ENCODE data around the gene BHMT.

BHMT gene, protein sequence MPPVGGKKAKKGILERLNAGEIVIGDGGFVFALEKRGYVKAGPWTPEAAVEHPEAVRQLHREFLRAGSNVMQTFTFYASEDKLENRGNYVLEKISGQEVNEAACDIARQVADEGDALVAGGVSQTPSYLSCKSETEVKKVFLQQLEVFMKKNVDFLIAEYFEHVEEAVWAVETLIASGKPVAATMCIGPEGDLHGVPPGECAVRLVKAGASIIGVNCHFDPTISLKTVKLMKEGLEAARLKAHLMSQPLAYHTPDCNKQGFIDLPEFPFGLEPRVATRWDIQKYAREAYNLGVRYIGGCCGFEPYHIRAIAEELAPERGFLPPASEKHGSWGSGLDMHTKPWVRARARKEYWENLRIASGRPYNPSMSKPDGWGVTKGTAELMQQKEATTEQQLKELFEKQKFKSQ

DNA sequence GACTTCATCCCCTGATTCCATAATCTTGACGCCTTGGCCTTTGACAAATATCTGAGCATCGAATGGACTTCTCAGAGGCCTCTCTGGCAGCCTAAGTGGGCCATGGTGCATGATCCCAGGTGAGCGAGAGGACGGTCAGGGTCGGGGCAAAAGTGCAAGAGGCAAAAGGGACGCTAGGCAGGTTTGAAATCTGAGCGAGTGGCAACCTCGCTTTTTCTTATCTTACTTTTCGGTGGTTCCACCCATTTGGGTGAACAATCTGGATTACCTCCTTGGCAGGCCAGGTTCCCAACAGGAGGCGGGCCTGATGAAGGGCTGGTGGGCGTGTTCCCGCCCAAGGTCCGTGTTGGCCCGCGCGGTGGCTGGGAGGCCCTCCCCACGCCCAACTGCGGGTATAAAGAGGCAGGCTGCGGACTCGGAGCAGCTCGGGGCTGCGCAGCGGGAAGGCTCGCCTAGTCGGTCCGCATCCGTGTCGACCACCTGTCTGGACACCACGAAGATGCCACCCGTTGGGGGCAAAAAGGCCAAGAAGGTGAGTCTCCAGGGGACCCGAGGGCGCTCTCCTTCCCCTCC is at the start of gene BHMT:
TSS of gene BHMT (plus strand) at position 423 of the 573 bp plus-strand sequence. CDS start at position 500, 77 bp downstream.
- ATAC-seq, result no peak

DNA sequence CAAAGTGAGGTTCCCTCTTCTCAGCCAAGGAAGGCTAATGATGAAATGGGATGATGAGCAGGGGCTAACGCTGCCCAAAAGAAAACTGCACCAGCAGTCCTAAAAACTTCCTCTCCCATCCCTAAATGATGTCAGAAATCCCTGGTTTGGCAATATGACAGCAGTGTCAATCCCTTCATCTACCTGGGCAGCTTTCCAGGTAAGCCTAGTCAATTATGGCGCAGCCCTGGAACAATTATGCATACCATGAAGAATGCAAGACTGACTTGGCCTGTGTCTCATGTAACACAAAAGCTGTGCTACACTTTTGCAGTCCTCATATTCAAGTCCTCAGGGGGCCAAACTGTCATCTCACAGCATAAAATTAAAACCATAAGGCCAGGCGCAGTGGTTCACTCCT is 49.2 kb upstream of the BHMT start:
- ATAC-seq, result no peak

DNA sequence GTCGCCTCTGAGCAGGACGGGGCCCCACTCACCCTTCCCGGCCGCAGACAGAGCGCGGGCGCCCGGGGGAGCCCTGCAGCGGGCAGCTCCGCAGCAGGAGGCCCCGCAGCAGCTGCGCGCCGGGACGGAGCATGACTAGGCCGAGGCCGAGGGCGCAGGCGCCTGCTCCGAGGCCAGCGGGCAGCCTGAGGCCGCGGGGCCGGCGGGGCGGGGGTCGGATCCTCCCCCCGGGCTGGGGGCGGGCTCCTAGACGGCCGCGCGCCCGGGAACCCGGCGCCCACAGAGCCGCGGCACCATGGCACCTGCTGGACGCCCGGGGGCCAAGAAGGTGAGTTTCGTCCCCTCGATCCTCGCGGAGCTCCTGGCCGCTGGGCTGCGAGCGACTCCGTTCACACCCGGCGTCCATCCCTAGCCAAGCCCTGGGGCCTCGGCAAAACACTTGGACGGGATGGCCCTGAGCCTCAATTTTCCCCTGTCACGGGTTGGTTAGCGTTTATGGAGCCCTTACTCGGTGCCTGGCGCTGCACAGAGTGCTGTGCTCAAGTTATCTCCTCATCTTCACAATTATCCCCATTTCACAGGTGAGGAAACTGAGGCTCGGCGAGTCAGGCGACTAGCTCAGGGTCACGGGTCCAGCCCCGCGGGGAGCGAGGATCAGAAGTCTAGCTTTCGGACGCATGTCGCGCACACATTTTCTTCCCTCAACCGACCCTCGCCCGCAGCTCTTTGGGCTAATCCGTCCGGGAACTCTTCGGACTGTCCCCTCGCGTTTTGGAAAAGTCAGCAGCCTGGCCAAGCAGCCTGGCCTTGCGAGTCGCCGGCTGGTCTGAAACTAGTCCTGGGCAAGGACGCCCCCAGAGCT is 41.9 kb upstream of the BHMT start, which contains the start of the genes BHMT2 and DMGDH:
TSS of gene BHMT2 (plus strand) at position 280 of the 862 bp plus-strand sequence. CDS start at position 296, 16 bp downstream.
TSS of gene DMGDH (minus strand) at position 187 of the 862 bp plus-strand sequence. CDS start at position 133, 54 bp downstream.
- ATAC-seq, result no peak

DNA sequence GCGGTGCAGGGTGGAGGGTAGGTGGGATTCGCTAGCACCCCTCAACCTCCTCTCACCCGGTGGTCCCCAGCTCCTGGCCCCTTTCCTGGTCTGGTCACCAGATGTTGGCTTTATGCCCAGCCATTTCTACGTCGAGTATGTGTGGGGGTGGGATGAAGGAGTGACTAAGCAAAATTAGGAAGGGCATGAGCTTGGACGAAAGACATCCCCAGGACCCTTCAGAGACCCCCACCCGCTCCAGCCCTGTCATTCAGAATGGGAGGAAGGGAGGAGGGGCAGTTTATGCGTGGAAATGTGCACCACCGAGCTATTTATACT is 41.3 kb upstream of the BHMT start:
- no peak for ATAC-seq

DNA sequence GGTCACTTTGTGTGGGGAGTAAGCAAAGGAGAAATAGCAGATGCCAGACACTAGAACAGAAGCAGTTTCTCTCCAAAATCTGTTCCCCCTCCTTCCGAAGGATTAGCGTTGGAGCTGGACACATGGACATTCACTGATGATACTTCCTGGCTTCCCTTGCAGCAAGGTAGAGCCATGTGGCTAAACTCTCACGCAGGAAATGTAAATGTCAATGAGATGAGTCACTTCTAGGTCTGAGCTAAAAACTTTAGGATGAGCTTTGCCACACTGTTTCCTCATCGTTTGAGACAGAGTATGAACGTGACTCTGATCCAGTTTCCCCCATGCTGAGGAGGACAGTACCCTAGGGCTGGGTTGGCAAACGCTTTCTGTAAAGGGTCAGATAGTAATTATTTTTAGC is 37.0 kb upstream of the BHMT start:
- no peak for ATAC-seq

DNA sequence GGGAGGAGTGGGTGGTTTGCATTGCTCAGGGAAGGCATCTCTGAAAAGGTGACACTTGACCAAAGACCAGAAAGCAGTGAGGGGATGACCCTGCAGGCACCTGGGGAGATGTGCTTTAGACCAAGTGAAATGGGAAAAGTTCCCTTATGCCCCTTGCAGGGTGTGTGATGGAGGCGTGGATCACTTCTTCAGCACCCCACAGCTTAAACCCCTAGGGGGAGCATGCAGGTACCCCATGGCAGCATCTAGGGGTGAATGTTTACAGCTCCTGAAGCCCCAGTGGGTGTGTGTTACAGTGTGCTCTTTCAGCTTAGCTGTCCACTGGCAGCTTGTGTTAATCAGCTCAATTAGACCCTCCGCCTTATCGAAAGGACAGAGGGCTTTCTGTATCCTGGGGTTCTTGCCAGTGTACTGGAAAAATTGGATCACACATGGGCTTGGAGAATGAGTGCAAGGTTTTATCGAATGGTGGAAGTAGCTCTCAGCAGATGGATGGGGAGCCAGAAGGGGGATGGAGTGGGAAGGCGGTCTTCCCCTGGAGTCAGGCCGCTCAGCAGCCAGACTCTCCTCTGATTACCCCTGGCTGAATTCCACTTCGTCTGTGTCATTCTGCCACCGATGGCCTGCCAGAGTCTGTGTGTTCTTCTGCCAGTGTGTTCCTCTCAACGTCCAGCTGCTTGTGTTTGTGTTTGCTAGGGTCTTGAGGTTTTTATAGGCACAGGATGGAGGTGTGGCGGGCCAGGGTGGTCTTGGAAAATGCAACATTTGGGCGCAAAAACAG is 35.8 kb upstream of the BHMT start:
- ATAC-seq, result no peak

DNA sequence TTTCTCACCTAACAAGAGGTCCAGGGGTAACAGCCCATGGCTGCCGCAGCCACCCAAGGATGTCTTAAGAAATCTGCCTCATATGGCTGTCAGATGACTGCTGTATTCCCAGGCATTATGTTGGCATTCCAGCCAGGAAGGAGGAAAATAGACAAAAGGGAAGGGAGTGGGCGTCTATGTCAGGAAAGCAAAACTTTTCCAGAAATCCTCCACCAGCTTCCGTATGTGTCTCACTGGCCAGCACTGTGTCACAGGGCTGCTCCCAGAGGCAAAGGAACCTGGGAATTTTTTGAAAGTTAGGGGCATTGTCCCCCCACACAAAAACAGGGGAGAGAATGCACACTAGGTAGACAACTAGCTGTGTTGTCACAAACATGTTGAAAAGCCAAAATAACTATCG is 34.8 kb upstream of the BHMT start:
- ATAC-seq, result no peak

DNA sequence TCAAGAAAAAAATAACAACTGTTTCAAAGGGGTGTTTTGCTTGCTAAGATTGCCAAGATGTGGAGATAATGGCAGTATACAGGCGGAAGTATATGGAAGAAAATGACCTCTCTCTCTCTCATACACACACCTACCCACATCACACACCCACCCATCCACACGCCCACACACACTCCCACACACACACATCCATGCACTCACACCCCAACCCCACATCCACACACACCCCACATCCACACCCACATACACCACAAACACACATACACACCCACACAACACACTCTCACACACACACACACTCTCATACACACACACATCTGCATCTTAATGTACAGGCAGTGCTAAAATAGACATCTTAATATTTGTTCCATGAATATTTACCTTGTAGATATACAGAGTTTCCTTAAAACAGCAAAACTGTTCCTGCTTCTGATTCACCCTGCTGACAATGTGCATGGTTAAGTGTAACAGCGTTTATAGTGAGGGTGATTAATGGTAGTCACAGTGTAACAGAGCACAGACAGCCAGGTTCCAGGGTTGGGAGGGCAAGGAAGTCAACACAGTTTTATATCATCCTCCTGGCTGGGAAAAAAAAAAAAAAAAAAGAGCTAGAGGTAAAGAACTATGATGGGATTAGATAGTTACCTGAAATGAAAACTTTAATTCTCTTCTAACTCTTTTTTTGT is 33.8 kb upstream of the BHMT start:
- ATAC-seq, result no peak

DNA sequence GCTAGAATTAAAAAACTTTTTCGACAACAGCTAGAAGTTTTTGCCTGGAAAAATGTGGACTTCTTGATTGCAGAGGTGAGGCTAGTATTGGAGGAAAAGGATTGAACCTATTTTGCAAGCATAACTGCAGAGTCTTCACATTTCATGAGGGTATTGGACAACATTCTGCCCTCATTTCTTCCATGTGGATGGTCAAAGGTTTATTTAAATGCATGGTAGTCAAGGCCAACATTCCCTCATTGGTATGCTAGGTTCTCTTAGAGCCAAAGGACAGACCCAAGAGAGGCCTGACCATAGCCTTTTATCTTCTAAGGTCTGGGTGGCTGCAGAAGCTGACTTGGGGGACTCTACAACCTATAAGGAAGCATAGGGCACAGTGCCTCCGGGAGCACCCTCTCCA is 30.8 kb upstream of the BHMT start:
- ATAC-seq, result no peak

DNA sequence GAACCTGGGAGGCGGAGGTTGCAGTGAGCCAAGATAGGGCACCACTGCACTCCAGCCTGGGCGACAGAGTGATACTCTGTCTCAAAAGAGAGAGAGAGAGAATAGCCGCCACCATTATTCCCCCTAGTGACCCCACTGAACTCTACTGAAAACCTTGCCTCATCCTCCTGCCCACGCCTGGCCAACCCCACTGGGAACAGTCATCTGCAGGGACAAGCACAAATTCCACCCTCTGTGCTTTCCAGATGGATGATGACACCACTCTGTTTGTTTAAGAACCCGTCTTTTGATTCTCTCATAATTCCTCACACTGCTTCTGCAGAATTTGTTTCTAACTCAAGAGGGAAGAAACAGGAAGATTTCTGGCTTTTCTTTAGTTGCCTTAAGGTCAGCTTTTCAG is 29.8 kb upstream of the BHMT start:
- ATAC-seq, result no peak

DNA sequence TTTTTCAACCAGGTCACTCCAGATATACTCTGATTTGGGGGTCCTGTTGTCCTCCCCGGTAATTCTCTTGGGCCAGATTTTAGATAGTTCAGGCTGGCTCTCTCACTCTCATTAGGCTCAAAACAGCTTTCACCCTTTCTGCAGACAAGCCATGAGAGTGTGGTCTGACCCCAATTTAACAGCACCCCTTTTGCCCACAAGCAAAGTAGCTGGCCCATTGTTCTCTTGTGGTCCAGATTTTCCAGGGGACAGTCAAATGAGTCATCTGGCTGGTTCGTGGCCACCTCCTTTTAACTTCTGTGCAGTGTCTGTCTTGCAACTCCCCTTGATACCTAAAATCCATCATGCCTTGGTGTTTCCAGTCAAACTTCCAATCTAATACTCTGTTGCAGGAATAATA is 25.5 kb upstream of the BHMT start:
- ATAC-seq, result no peak

DNA sequence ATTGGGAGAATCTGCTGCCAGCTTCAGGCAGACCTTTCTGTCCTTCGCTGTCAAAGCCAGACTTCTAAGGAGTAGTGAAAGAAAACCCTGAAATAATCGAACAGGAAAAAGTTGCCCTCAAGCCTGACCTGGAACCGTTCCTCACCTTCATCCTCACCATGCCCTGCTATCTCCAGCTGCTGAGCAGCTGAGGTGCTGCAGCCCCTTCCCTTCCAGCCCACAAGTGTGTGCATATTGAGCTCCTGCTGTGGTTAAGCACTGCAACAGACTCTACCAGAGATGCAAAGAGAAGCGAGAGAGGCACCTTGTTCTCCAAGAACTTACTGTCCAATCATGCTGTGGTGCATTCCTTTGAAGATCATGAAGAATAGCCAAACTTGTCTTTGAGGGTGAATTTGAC is 23.1 kb upstream of the BHMT start:
- ATAC-seq, result no peak

DNA sequence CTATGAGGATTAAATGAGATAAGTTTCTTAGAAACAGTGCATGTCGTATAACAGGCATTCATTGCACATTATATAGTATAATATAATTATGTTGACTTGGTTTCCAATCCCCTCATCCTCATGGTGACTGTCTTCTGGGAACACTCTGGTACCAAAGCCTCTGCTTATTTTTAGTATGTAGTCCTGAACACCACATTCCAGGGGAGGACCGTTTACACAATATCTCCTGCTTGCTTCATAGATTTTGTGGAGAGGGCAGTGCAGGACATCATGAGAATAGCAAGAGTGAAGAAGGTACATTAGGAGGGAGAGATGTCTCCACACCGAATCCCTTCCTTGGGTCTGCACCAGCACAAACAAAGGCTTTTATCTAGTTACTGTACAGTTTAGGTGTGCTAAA is 20.5 kb upstream of the BHMT start:
- no peak for ATAC-seq

DNA sequence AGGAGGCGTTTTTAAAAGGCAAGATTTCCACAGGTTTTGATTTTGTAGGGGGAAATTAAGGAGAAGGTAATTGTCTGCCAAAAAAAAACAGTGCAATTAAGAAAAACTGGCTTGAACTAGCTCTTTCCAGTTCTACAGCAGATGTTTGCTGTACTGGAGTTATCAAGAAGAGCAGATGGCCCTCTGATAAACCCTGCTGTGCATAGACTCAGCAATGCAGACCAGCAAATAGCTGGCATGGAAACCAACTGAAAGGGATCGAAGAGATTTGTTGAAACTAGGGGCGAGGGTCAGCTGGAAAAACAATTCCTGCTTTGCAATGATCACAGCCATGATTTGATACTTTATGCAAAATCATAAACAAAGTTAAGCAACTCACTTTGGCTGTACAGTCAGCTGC is 17.8 kb upstream of the BHMT start:
- no peak for ATAC-seq

DNA sequence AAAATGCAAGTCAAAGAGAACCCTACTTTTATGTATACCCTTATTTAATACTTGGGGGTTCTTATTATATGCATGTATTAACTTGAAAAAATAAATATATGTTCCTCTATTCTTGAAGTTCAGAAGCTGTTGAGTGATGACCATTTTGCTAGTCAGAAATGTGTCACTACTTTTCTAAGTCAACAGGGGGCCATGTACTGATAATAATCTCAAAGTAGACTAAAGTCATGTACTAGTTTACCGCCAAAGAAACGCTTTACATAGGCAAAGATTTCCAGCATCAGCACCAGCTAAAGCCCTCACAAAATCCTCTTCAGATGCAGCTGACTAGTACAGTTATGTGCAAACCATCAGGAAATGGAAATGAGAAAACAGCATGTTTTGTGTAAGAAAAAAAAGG is 5.7 kb upstream of the BHMT start:
- no peak for ATAC-seq

DNA sequence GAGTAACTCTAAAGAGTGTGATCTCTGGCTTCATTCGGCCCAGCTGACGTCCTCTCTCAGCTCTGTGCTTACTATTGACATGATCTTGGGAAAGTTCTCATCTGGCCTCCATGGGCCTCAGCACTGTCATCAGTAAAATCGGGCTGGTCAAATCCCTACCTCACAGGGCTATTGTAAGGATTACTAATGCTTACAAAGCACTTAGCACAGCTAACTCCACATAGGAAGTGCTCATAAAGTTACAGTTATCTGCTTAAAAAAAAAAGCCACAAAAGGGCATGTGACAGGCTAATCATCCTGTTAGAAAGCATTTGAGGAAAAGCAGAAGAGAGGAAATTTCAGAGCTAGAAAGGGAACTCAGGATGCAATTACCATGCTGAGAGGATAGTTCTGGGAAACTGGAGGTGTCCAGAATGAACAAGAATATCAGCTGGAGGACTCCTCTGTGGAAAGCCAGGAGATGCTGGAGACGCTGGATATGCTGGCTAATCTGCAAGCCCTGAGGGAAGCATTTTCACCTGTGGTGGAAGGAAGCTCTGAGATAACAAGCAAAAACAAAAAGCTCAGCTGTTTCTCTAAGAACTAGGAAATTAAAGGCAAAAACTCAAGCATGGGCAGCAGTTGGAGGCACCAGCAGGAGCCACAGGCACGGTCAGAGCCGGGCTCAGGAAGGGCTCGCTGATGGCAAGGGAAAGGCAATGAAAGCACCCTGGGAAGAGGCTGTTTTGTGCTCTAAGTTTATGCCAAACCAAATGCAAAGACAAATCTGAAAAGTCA is 4.4 kb upstream of the BHMT start:
- no peak for ATAC-seq

DNA sequence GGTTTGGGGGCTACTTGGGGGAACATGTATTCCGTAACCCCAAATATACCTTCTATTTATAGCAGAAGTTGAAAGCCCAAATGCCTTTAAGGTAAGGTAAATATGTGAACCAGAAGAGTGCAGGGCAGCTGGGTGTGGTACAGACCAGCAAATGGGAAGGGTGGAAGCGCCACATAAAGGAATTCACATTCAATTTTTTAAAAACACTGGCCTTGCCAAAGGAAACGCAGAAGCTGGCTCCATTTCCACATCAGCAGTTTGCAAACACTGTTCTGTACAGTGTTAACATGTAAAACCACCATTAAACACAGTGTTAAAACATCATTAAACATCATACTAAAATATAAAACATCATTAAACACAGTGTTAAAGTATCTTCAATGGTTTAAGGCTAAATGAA is 3.5 kb upstream of the BHMT start:
- ATAC-seq, result no peak

DNA sequence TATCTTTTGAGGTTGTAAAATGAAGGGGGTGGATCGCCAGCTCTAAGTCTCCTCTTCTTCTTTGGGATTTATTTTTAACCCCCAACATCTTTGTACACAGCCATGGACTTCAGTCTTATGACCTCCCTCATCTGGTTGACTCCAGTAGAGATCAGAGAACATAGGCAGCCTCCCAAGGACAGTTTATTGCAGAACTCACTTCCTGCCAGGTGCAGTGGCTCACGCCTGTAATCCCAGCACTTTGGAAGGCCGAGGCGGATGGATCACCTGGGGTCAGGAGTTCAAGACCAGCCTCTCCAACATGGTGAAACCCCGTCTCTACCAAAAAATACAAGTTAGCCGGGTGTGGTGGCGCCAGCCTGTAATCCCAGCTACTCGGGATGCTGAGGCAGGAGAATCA is 2.8 kb upstream of the BHMT start:
- ATAC-seq, result no peak

DNA sequence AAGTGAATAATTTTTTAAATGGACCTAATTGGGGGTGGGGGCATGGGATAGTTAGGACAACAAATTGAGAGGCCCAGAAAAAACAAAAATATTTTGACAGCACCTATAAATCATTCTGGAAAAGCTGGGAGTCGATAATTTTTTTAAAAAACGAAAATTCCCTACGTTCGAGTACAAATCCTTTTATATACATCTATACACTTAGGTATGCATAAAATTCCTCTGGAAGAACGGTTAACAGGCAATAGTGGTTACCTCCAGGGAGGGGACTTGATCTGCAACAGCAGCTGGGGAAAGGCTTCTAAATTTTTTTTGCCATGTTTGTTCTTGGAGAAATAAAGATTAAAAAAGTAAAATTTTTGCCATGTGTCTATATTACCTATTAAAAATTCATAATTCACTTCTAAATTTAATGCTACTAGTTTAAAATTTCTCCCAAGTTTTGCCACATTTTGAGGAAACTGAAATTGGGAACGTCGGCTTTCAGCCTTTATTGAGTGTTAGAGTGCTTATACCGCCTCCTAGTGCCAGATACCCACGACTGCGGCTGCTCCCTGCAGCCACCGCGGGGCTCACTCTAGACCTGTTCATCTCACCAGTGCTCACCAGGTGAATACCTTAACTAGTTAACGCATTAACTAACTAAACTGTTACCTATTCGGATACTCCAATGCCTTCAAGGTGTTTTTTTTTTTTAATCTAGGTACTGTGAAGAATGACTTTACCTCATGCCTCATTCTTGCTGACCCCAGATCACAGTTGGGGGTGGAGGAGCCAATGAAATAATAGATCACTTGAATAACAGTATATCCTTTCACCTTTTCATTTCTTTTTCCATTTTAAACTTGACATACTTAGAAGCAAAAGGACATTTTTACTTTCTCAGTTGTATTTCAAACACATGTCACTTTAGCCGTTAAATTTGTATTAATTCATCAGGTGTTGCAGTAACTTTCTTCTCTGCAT is 1.8 kb upstream of the BHMT start:
- ATAC-seq, result peak; percentile 45 to 63
